HK-2 (cell line): ENCODE measurements around the gene SRRD.
"Not testable (repeated sequence)": the region's sequence is repeated elsewhere in the genome, so short reads cannot be mapped to it uniquely, and the experiment has no call there.

Source experiments
- DNase-seq: peaks from one replicate; pipeline ENCODE4 v3.0.0-alpha.2; 2018; ENCODE audit not compliant: unreplicated experiment

Gene SRRD

GRCh38 chr22:26522012-26522411 is 38.3 kb downstream of the SRRD start:
- no peak for DNase-seq

DNA sequence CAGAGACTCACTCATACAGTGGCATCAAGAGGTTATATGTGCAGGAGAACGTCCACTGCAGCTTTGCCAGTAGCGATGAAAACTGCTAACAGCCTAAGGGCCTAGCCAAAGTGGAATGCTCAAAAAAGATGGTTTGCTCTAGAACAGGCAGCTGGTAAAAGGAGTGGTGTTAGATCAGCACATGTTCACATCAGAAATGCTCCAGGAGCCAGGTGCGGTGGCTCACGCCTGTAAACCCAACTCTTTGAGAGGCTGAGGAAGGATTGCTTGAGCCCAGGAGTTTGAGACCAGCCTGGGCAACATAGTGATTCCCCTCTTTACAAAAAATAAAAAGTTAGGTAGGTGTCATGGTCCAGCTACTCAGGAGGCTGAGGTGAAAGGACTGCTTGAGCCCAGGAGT is 38.9 kb downstream of the SRRD start:
- DNase-seq = no peak

DNA sequence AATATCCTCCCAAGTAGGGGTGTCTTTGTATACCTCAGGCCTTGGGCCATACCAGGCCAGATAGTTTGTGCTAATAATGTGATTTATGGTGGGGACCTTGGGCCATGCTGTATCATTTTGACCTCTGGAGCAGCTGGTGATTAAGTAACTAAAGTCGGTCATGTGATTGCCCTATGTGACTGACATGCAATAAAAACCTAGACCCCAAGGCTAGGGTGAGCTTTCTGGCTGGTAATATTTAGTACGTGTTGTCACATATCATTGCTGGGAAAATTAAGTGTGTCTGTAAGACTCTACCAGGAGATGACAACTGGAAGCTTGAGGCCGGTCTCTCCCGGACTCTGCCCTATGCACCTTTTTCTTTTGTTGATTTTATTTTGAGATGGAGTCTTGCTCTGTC is 41.2 kb downstream of the SRRD start:
- DNase-seq = no peak

- no peak for DNase-seq
Measured at GRCh38 chr22:26525946-26526564, 42.4 kb downstream of the SRRD start.

DNA sequence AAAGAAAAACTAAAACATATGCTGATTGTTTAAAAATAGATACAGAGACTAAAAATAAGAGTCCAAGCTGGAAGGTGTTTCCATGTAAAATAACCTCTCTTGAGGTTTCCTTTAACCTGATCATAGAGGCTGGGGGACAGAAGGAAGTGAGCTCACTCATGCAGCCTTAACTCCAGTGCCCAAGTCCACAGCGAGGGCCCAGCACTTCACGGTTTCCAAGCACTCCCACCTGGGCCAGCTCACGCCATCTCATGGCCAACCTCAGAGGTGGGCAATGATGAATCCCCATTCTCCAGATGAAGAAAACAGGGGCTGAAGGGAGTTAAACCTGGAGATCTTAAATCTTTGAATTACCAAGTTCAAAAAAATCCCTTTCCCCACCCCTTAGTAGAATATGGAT is 43.5 kb downstream of the SRRD start:
- no peak for DNase-seq

DNA sequence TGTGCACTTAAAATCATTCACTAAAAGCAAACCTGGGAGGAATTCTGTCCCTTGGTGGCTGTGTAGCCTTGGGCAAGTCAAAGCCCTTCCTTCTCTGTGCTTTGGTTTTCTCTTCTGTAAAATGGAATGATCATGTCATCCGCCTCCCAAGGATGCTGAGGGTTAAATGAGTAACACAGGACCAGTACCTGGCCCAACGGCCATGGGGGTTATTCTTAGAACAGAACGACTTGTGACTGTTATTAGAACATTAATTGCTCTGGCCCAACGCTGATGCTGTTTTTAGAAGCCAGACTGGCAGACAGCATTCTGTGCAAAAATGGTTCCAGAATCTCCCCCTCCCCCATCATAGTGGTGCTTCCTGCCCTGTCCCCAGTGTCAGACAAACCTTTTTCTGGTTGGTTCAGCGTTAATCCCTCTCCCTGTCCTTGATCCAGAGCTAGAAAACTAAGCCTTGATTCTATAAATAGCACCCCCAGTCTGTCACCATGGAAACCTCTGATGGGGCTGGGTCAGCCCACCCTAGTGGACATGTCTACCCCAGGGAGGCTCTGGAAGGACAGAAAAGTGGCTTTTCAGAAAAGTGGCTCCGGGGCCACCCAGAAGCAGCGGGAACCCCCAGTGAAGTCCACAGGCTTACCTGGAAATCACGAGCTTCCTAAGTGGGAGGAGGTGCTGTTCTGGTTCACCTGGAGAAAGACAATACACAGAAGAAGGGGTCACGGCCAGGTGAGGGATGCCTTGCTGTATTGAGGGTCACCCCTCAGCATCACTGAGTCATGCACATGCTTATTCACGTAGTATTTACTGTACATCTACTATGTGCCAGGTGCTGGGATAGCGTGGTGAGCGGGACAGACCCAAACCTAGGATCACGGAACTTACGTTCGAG is 44.1 kb downstream of the SRRD start:
- DNase-seq = no peak

- not testable (repeated sequence) for DNase-seq
Measured at GRCh38 chr22:26528518-26528917, 44.8 kb downstream of the SRRD start.

DNA sequence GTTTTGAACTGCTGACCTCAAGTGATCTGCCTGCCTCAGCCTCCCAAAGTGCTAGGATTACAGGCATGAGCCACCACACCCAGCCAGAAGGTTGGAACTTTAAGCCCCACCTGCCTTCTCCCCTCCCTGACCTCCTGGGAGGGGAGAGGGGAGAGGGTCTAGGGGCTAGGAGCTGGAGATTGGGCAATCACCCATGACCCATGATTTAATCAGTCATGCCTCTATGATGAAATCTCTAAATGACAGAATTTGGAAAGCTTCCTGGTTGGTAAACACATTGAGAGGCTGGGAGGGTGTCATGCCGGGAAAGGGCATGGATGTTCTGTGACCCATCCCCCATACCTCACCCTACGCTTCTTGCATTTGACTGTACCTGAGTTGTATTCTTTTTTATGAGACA is 45.7 kb downstream of the SRRD start:
- DNase-seq = no peak

DNA sequence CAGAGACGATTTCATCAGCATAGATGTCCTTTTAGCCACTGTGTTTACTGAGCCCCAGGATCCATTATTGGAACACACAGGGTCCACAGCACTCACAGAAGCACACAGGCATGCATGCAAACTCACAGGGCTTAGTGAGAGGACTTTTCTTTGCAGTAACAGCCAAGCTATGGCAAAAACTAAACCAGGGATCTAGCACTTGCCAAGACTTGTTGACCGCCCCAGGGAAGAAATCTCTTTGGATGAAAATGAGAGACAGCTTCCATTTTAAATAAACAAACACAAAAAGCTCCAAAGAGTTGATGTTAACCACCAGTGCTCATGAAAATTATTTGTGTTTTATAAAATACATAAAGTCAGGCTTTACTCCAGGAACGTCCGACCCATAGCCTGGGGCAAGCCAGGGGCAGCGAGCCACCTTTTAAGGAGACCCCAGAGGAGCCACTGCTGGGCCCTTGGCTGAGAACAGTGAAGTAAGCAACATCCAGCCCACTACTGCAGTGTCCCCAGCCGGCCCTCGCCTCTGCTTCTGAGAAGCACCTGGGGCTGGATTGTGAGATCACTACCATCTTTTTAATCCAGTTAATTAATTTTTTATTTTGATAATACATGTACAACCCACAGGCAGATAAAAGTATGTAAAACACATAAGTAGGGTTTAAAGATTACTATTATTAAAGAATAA is 50.6 kb downstream of the SRRD start:
- DNase-seq = no peak

DNA sequence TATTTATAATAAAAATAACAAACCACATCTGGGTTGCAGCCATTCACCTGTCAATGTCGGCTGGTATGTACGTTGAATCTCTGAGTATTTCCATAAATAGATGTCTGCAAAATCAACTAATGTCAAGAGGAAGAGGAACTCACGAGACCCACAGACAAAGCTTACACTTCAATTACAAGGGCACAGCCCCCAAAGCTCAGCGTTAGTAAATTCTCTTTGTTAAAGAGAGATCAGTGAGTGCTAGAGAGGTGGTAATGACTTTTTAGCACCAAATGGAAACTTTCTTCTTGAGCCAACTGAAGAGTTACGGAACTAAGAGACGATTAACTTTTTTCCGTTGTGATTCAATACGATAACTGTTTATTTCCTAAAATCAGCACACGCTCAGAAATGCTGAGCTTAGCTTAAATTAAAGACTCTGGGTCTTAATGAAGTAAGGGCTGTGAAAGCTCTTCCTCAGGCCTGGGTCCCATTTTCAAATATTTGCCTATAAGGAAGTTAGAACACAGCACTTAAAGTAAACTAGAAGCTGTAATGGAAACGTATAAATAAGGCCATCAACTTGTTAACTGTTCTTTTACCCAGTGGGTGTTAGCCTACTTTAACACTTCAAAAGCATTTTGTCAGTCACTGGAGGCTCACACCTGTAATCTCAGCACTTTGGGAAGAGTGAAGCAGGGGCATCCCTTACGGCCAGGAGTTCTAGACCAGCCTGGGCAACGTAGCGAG is 51.4 kb downstream of the SRRD start:
- DNase-seq = no peak

- DNase-seq = no peak
Measured at GRCh38 chr22:26535603-26535908, 51.9 kb downstream of the SRRD start.

DNA sequence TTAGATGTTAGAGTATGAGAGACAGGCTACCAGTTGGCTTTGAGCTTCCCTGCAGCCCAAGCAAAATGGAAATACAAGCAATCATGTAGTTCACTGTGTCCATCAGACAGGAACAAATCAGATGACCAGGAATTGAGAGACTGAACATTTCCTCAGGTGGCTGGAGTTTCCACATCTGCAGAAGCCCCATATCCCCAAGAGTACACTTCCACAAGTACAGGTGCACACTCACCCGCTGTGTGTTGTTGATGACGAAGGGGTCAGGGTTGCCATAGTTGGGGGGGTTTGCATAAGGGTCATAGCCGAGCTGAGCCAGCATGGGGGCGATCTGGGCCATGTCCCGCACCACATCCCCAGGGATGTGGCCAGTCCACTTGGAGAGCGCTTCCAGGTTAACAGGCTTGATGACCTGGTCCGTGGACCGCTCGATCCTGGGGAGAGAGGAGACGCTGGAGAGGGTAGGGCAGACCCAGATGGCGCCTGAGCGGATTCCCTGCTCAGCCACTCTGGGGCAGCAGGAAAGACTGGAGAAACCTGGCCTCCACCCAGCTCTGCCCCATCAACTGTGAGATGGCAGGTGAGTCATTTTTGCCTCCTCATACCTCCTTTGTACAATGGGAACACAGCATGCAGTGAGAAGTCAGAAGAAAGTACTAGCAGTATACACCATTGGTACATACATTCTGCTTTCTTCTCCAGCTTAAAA is 52.5 kb downstream of the SRRD start:
- DNase-seq = peak; percentile 13

DNA sequence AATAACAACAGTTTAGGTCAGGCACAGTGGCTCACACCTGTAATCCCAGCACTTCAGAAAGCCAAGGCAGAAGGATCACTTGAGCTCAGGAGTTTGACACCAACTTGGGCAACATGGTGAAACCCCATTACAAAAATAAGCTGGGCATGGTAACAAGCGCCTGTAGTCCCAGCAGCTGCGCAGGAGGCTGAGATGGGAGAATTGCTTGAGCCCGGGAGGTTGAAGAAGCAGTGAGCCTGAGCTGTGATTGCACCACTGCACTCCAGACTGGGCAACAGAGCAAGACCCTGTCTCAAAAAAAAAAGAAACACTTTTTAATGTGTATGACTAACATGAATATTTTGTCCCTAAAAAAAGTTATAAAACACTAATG is 53.1 kb downstream of the SRRD start:
- DNase-seq = no peak

DNA sequence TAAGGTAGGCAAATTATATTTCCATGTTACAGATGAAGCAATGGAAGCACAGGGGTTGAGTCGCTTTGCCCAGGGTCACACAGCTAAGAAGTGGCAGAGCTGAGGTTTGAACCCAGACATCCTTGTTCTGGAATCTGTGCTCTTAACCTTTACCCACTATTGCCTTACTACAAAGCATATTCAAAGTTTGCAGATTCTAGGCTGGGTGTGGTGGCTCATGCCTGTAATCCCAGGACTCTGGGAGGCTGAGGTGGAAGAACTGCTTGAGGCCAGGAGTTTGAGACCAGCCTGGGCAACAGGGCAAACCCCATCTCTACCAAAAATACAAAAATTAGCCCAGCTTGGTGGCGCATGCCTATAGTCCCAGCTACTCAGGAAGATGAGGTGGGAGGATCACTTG is 56.4 kb downstream of the SRRD start:
- no peak for DNase-seq

DNA sequence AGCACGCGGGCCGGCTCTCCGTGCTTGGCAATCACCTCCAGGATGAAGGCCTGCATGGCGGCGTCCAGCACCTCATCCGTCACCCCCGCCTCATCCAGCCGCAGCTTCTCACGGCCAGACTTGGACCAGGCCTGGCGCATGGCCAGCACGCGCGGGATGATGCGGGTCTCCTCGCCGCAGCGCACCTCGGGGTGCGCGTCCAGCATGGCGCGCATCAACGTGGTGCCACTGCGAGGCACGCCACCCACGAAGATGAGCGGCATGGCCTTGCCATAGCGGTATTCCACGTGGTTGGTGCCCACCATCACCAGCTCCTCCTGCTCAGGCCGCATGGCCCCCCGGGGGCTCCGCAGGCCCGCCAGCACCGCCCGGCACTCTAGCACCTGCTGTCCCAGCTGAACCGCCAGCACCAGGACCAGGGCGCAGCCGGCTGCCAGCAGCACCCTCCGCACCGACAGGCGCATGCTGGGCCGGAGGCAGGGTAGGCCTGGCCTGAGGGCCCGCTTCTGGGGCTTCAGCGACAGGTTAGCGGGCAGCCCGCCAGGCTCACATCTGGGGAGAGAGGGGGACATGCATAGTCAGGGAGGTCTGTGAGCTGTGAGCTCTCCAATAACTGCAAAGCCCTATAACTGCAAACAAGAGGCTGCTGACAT is 57.6 kb downstream of the SRRD start:
- DNase-seq = no peak

- DNase-seq = no peak
Measured at GRCh38 chr22:26542831-26543230, 59.2 kb downstream of the SRRD start.
